T-cell (primary cell): Measurements from ENCODE around the gene ELL2. TPM values are rescaled to one million over a fixed set of nuclear protein-coding genes. Genes with fewer than 3 reads are reported as not detected.

ENCODE experiments used
- ATAC-seq, 4 experiments: fragments of 200-7000 bp in 3 of 4; fragments of 150-1000 bp in 1 of 4; cut with Tn5 transposase; replicated peaks in 1 of 4; 1 replicate in 3 of 4; 2 replicates in 1 of 4; pipeline ENCODE4 v1.10.0; 2021; ENCODE audit warnings: moderate library complexity in 3 of 4, mild to moderate bottlenecking in 2 of 4, moderate number of reproducible peaks in 1 of 4
- CTCF ChIA-PET, 2 donors: fragments of 300-600 bp; sonication (Branson Sonifier 250); formaldehyde crosslinking; loops; one replicate each; lab custom pipeline; 2022; ENCODE audit warnings: antibody characterized with exemption in 2 of 2; lab: Charles Lee
- POLR2A ChIA-PET, 2 donors: fragments of 300-600 bp; sonication (Branson Sonifier 250); formaldehyde crosslinking; loops; one replicate each; lab custom pipeline; 2022; ENCODE audit warnings: antibody characterized with exemption in 2 of 2; lab: Charles Lee
- DNase-seq, 35 experiments: peaks; one replicate each; pipeline versions ENCODE4 v3.0.0 to v3.0.0-alpha.2; 2013 to 2023
- H3K27ac ChIP-seq: one replicate; pipeline ENCODE4 v1.5.1; 2013; ENCODE audit warnings: low read length
- H3K27me3 ChIP-seq, 2 experiments: replicated peaks in 1 of 2; 1 replicate in 1 of 2; 2 replicates in 1 of 2; pipeline versions ENCODE4 v1.6.1 to v1.7.0; 2013; ENCODE audit warnings: low read length in 1 of 2, mixed read lengths in 1 of 2; ENCODE audit not compliant: control insufficient read depth in 2 of 2, insufficient read depth in 2 of 2; ENCODE audit errors: extremely low read depth in 1 of 2
- H3K36me3 ChIP-seq, 2 donors: 1 replicate in 1 of 2; 2 replicates in 1 of 2; pipeline versions ENCODE4 v1.6.1 to v1.7.0; 2013; ENCODE audit warnings: low read length in 1 of 2; ENCODE audit not compliant: control insufficient read depth in 2 of 2, insufficient read depth in 1 of 2; ENCODE audit errors: extremely low read depth in 1 of 2
- H3K4me1 ChIP-seq, 2 experiments: 1 replicate in 1 of 2; 2 replicates in 1 of 2; pipeline versions ENCODE4 v1.6.1 to v1.7.0; 2013; ENCODE audit warnings: low read length in 2 of 2, mixed read lengths in 1 of 2; ENCODE audit not compliant: insufficient read depth in 2 of 2, control insufficient read depth in 1 of 2; ENCODE audit errors: extremely low read depth in 1 of 2
- H3K4me3 ChIP-seq, 2 donors: 1 replicate in 1 of 2; 2 replicates in 1 of 2; pipeline versions ENCODE4 v1.5.1 to v1.7.0; 2013; ENCODE audit warnings: mild to moderate bottlenecking in 2 of 2, low read length in 1 of 2, moderate library complexity in 1 of 2; ENCODE audit not compliant: control insufficient read depth in 1 of 2; ENCODE audit errors: extremely low read depth in 1 of 2
- H3K9me3 ChIP-seq: 2 replicates; pipeline ENCODE4 v1.7.0; 2013
- H3K27ac Mint-ChIP-seq, 2 donors: one replicate each; pipeline ENCODE4 v1.8.0; 2020 to 2021; ENCODE audit warnings: mild to moderate bottlenecking in 2 of 2, mixed read lengths in 2 of 2
- H3K27me3 Mint-ChIP-seq, 2 donors: one replicate each; pipeline ENCODE4 v1.8.0; 2021 to 2022; ENCODE audit warnings: mixed read lengths in 2 of 2
- H3K36me3 Mint-ChIP-seq: one replicate; pipeline ENCODE4 v1.8.0; 2021; ENCODE audit warnings: mixed read lengths
- H3K4me1 Mint-ChIP-seq, 3 donors: one replicate each; pipeline ENCODE4 v1.8.0; 2020 to 2022; ENCODE audit warnings: mixed read lengths in 3 of 3, mild to moderate bottlenecking in 1 of 3
- H3K4me3 Mint-ChIP-seq, 3 donors: one replicate each; pipeline ENCODE4 v1.8.0; 2020 to 2022; ENCODE audit warnings: mild to moderate bottlenecking in 3 of 3, mixed read lengths in 3 of 3, moderate library complexity in 3 of 3
- H3K9me3 Mint-ChIP-seq, 3 donors: one replicate each; pipeline ENCODE4 v1.8.0; 2020 to 2022; ENCODE audit warnings: mixed read lengths in 3 of 3
- whole genome bisulfite sequencing: methylation state at CpG from one replicate; pipeline ENCODE4 v1.1.5; 2013; ENCODE audit warnings: missing lambda C conversion rate; ENCODE audit not compliant: insufficient coverage; 5-methylcytosine and 5-hydroxymethylcytosine counted together
- total RNA-seq, 35 experiments: library from RNA in 6 of 35; stranded (reverse) in 6 of 35; fragments of 120-200 nt in 1 of 35; gene quantifications; one replicate each; pipeline versions ENCODE4 v1.2.1 to v1.2.4 and lab custom pipeline; 2013 to 2026

Gene ELL2
- total RNA-seq, 5 donors from 2014 or later (not counting 1 experiment from before 2014, with no cell fraction given) = 10.3 to 57.8 (median 11.3) TPM

- Histone ChIP-seq H3K27me3 (no peaks in the 10 kb centered on the region), H3K27ac (no peak overlapping the region), H3K4me1 (no peaks in the 10 kb centered on the region), H3K9me3 (no peaks in the 10 kb centered on the region), H3K36me3 (no peaks in the 10 kb centered on the region), H3K4me3 (no peak overlapping the region)
- no peaks in the 10 kb centered on the region for H3K4me1 Mint-ChIP-seq
- ChIA-PET POLR2A (interaction anchor here in 1 of 2 donors (0.7 kb wide), 1 partner anchor 11 kb away, joined by 6 read pairs; no protein-coding TSS in a partner anchor), CTCF (no interaction called here)
- ATAC-seq (no peak), DNase-seq (no peak)
- H3K9me3 Mint-ChIP-seq = peaks cover 0 to 3% (median 0%) of the 10 kb centered on the region in 3 donors
- peaks cover 0 to 3% of the 10 kb centered on the region in 2 donors for H3K27me3 Mint-ChIP-seq
- no peaks in the 10 kb centered on the region for H3K36me3 Mint-ChIP-seq
- H3K4me3 Mint-ChIP-seq = no peak overlapping the region
- H3K27ac Mint-ChIP-seq = no peak overlapping the region
These were observed 42.4 kb upstream of the ELL2 start for GRCh38 chr5:96004087-96004486.

GRCh38 chr5:96001262-96001661 lies 39.6 kb upstream of the ELL2 start:
- no peaks in the 10 kb centered on the region for H3K4me1 Mint-ChIP-seq
- no peaks in the 10 kb centered on the region for H3K36me3 ChIP-seq
- ATAC-seq (no peak), DNase-seq (no peak)
- no peaks in the 10 kb centered on the region for H3K27me3 ChIP-seq
- no peaks in the 10 kb centered on the region for H3K9me3 Mint-ChIP-seq
- H3K9me3 ChIP-seq = no peaks in the 10 kb centered on the region
- H3K36me3 Mint-ChIP-seq = no peaks in the 10 kb centered on the region
- H3K4me1 ChIP-seq = no peaks in the 10 kb centered on the region
- H3K27ac Mint-ChIP-seq = no peak overlapping the region
- H3K27me3 Mint-ChIP-seq = peaks cover 0 to 3% of the 10 kb centered on the region in 2 donors
- H3K4me3 ChIP-seq = no peak overlapping the region
- H3K27ac ChIP-seq = no peak overlapping the region
- ChIA-PET CTCF (no interaction called here), POLR2A (no interaction called here)
- no peak overlapping the region for H3K4me3 Mint-ChIP-seq

GRCh38 chr5:96000308-96000707 lies 38.7 kb upstream of the ELL2 start:
- no peaks in the 10 kb centered on the region for H3K36me3 ChIP-seq
- no peak for ATAC-seq
- no peaks in the 10 kb centered on the region for H3K4me1 ChIP-seq
- POLR2A ChIA-PET = interaction anchor here in 1 of 2 donors (0.6 kb wide), 1 partner anchor 535 kb away, joined by 6 read pairs; no protein-coding TSS in a partner anchor
- 88% methylated on average over 2 of the region's 3 CpGs for WGBS
- H3K4me3 ChIP-seq = no peak overlapping the region
- Mint-ChIP-seq H3K4me3 (no peak overlapping the region), H3K9me3 (no peaks in the 10 kb centered on the region), H3K36me3 (no peaks in the 10 kb centered on the region), H3K4me1 (no peaks in the 10 kb centered on the region), H3K27me3 (peaks cover 3% of the 10 kb centered on the region in 2 donors), H3K27ac (no peak overlapping the region)
- no peak for DNase-seq
- H3K9me3 ChIP-seq = no peaks in the 10 kb centered on the region
- CTCF ChIA-PET = interaction anchor here in 1 of 2 donors (0.5 kb wide), 1 partner anchor 180 kb away, joined by 4 read pairs; no protein-coding TSS in a partner anchor
- no peak overlapping the region for H3K27ac ChIP-seq
- no peaks in the 10 kb centered on the region for H3K27me3 ChIP-seq

GRCh38 chr5:95996904-95997723 lies 35.5 kb upstream of the ELL2 start:
- Mint-ChIP-seq H3K36me3 (no peaks in the 10 kb centered on the region), H3K4me1 (no peaks in the 10 kb centered on the region), H3K4me3 (no peak overlapping the region), H3K9me3 (no peaks in the 10 kb centered on the region), H3K27ac (no peak overlapping the region), H3K27me3 (peaks cover 3 to 9% of the 10 kb centered on the region in 2 donors)
- DNase-seq = no peak
- no peak for ATAC-seq
- Histone ChIP-seq H3K4me3 (no peak overlapping the region), H3K9me3 (no peaks in the 10 kb centered on the region), H3K4me1 (no peaks in the 10 kb centered on the region), H3K27me3 (no peaks in the 10 kb centered on the region), H3K27ac (no peak overlapping the region), H3K36me3 (no peaks in the 10 kb centered on the region)
- POLR2A ChIA-PET = interaction anchor here in 1 of 2 donors (0.6 kb wide), 1 partner anchor 62 kb away, joined by 3 read pairs; no protein-coding TSS in a partner anchor
- CTCF ChIA-PET = no interaction called here

GRCh38 chr5:95995962-95996489 lies 34.4 kb upstream of the ELL2 start:
- DNase-seq (no peak), ATAC-seq (no peak)
- no peak overlapping the region for H3K27ac ChIP-seq
- no peaks in the 10 kb centered on the region for H3K4me1 ChIP-seq
- Mint-ChIP-seq H3K4me1 (no peaks in the 10 kb centered on the region), H3K4me3 (no peak overlapping the region), H3K27me3 (peaks cover 3 to 10% of the 10 kb centered on the region in 2 donors), H3K27ac (no peak overlapping the region), H3K9me3 (no peaks in the 10 kb centered on the region), H3K36me3 (no peaks in the 10 kb centered on the region)
- H3K36me3 ChIP-seq = no peaks in the 10 kb centered on the region
- H3K27me3 ChIP-seq = peaks cover 0 to 3% of the 10 kb centered on the region in 2 experiments
- ChIA-PET CTCF (no interaction called here), POLR2A (no interaction called here)
- H3K9me3 ChIP-seq = no peaks in the 10 kb centered on the region
- no peak overlapping the region for H3K4me3 ChIP-seq
- WGBS = 90% methylated on average over 1 of the region's 3 CpGs

- Mint-ChIP-seq H3K27ac (no peak overlapping the region), H3K4me1 (no peaks in the 10 kb centered on the region), H3K4me3 (no peak overlapping the region), H3K9me3 (no peaks in the 10 kb centered on the region), H3K36me3 (no peaks in the 10 kb centered on the region), H3K27me3 (peaks cover 0 to 10% of the 10 kb centered on the region in 2 donors)
- WGBS = no CpG with 5 or more reads among the region's 1 CpG
- ChIA-PET POLR2A (no interaction called here), CTCF (no interaction called here)
- ATAC-seq = no peak
- no peaks in the 10 kb centered on the region for H3K4me1 ChIP-seq
- DNase-seq = no peak
- peaks cover 0 to 3% of the 10 kb centered on the region in 2 experiments for H3K27me3 ChIP-seq
- H3K36me3 ChIP-seq = no peaks in the 10 kb centered on the region
- H3K27ac ChIP-seq = no peak overlapping the region
- H3K9me3 ChIP-seq = no peaks in the 10 kb centered on the region
- no peak overlapping the region for H3K4me3 ChIP-seq
These were observed 32.1 kb upstream of the ELL2 start for GRCh38 chr5:95993776-95994175.
